Right lobe of liver (tissue), 6 donors: ENCODE measurements around the gene RPTOR. TPM values are rescaled to one million over a fixed set of nuclear protein-coding genes. Genes with fewer than 3 reads are reported as not detected.

ENCODE experiments used
- ATAC-seq, 4 donors: fragments of 200-7000 bp; cut with Tn5 transposase; one replicate each; pipeline ENCODE4 v1.9.1; 2020; ENCODE audit warnings: mild to moderate bottlenecking in 4 of 4, moderate library complexity in 4 of 4
- DNase-seq, 3 donors: peaks; one replicate each; pipeline ENCODE4 v3.0.0-alpha.2; 2020
- H3K27ac ChIP-seq, 3 donors: fragments of 200-600 bp; one replicate each; pipeline ENCODE4 v1.8.0; 2022
- H3K27me3 ChIP-seq, 2 donors: fragments of 200-600 bp; one replicate each; pipeline ENCODE4 v1.8.0; 2022
- H3K36me3 ChIP-seq, 4 donors: fragments of 200-600 bp; sonication (generic) in 1 of 4; one replicate each; pipeline versions ENCODE4 v1.5.1 to v1.8.0; 2017 to 2022; ENCODE audit warnings: control low read depth in 1 of 4
- H3K4me1 ChIP-seq, 4 donors: fragments of 200-600 bp; sonication (generic) in 1 of 4; one replicate each; pipeline versions ENCODE4 v1.5.1 to v1.8.0; 2017 to 2022; ENCODE audit warnings: control low read depth in 1 of 4
- H3K4me3 ChIP-seq, 3 donors: fragments of 200-600 bp; one replicate each; pipeline ENCODE4 v1.8.0; 2022
- H3K9me3 ChIP-seq, 4 donors: fragments of 200-600 bp; sonication (generic) in 1 of 4; one replicate each; pipeline versions ENCODE4 v1.5.1 to v1.8.0; 2017 to 2022; ENCODE audit warnings: control low read depth in 1 of 4
- CTCF ChIP-seq, 4 donors: fragments of 200-600 bp in 3 of 4; fragments of 450-650 bp in 1 of 4; IDR thresholded peaks; one replicate each; pipeline versions ENCODE4 v1.5.1 to v1.8.0; 2016 to 2022; ENCODE audit warnings: antibody characterized with exemption in 4 of 4, mild to moderate bottlenecking in 2 of 4
- POLR2A ChIP-seq: fragments of 450-650 bp; IDR thresholded peaks from one replicate; pipeline ENCODE4 v1.6.1; 2017; ENCODE audit warnings: antibody characterized with exemption, mild to moderate bottlenecking
- WGBS: methylation state at CpG from one replicate; pipeline ENCODE4 v1.1.6; 2018; ENCODE audit warnings: low coverage, low lambda C conversion rate; ENCODE audit not compliant: insufficient coverage; ENCODE audit errors: missing lambda C conversion rate; 5-methylcytosine and 5-hydroxymethylcytosine counted together
- intact Hi-C, 2 donors: fragments of 100-400 bp; cut with DNase I; formaldehyde crosslinking; loops; one replicate each; pipeline versions ENCODE4 v1.11.2 to v1.14.1; 2022
- total RNA-seq, 6 experiments: library from RNA; depleted of rRNA in 2 of 6; stranded (reverse); fragments of >200 nt in 2 of 6; fragmentation: NEBNext Ultra II Directional in 3 of 6; extraction: Animal tissue kit (Norgen Biotek cat#: 25700) in 3 of 6; gene quantifications; one replicate each; pipeline versions ENCODE4 v1.1.0 to v1.2.4, GENCODE V29; 2016 to 2023
- donor health status: DM: no; HTN: yes; CAD: no.
- donor health status: DM: no; HTN: no; CAD: no.
- donor health status: DM: no; HTN: no; CAD: no.
- donor health status: DM: no; HTN: yes; CAD: no.
- donor health status: DM: no; HTN: yes; CAD: no.

Gene RPTOR
- total RNA-seq, 6 experiments from 2014 or later = 13.1 to 24.0 (median 15.5) TPM

GRCh38 chr17:80918731-80919130 lies 374.1 kb downstream of the RPTOR start:
- Histone ChIP-seq H3K27me3 (no peaks in the 10 kb centered on the region), H3K9me3 (no peaks in the 10 kb centered on the region), H3K36me3 (no peaks in the 10 kb centered on the region), H3K4me1 (no peaks in the 10 kb centered on the region), H3K27ac (peak overlapping the region in 2 of 3 donors; percentile 16 to 17), H3K4me3 (no peak overlapping the region)
- no peak for ATAC-seq
- WGBS = 33% methylated on average over 1 of the region's 15 CpGs
- DNase-seq = peak in 2 of 3 donors; percentile 18 to 39
- no peak for TF ChIP-seq CTCF (IDR thresholded peaks at IDR 0.05)
- TF ChIP-seq POLR2A = no peak
- intact Hi-C loops = no loop called here

GRCh38 chr17:80919331-80920311 lies 375.0 kb downstream of the RPTOR start:
- Histone ChIP-seq H3K27ac (no peak overlapping the region), H3K9me3 (no peaks in the 10 kb centered on the region), H3K4me1 (no peaks in the 10 kb centered on the region), H3K36me3 (no peaks in the 10 kb centered on the region), H3K4me3 (no peak overlapping the region), H3K27me3 (no peaks in the 10 kb centered on the region)
- no peak for TF ChIP-seq POLR2A
- no peak for TF ChIP-seq CTCF (IDR thresholded peaks at IDR 0.05)
- 76% methylated on average over 18 of the region's 33 CpGs for WGBS
- intact Hi-C loops = no loop called here
- ATAC-seq = peak in 1 of 4 donors; percentile 10
- DNase-seq = peak in 2 of 3 donors; percentile 42 to 47

- TF ChIP-seq CTCF (IDR thresholded peaks at IDR 0.05) = no peak
- TF ChIP-seq POLR2A = no peak
- intact Hi-C loops = no loop called here
- DNase-seq = peak in 1 of 3 donors; percentile 42
- no peak for ATAC-seq
- no peak overlapping the region for H3K4me3 ChIP-seq
- WGBS = 87% methylated on average over 6 of the region's 18 CpGs
- H3K27me3 ChIP-seq = no peaks in the 10 kb centered on the region
- H3K4me1 ChIP-seq = no peaks in the 10 kb centered on the region
- no peaks in the 10 kb centered on the region for H3K9me3 ChIP-seq
- H3K27ac ChIP-seq = no peak overlapping the region
- H3K36me3 ChIP-seq = peaks cover 0 to 6% (median 0%) of the 10 kb centered on the region in 4 donors
Observed at GRCh38 chr17:80920441-80920840, 375.8 kb downstream of the RPTOR start.

- DNase-seq = peak in 1 of 3 donors; percentile 39
Observed at GRCh38 chr17:80921159-80921558, 376.5 kb downstream of the RPTOR start.

More at GRCh38 chr17:80921159-80921558, 376.5 kb downstream of the RPTOR start:
- Histone ChIP-seq H3K4me1 (no peaks in the 10 kb centered on the region), H3K9me3 (no peaks in the 10 kb centered on the region), H3K4me3 (no peak overlapping the region), H3K36me3 (peaks cover 0 to 9% (median 0%) of the 10 kb centered on the region in 4 donors), H3K27ac (no peak overlapping the region), H3K27me3 (no peaks in the 10 kb centered on the region)
- ATAC-seq = no peak
- TF ChIP-seq CTCF (IDR thresholded peaks at IDR 0.05) = no peak
- TF ChIP-seq POLR2A = no peak
- intact Hi-C loops = no loop called here
- 100% methylated on average over 1 of the region's 22 CpGs for WGBS
